ENCODE measurements around the gene BMF.
"Not testable (repeated sequence)": the region's sequence is repeated elsewhere in the genome, so short reads cannot be mapped to it uniquely, and the experiment has no call there.

The BMF gene

DNA sequence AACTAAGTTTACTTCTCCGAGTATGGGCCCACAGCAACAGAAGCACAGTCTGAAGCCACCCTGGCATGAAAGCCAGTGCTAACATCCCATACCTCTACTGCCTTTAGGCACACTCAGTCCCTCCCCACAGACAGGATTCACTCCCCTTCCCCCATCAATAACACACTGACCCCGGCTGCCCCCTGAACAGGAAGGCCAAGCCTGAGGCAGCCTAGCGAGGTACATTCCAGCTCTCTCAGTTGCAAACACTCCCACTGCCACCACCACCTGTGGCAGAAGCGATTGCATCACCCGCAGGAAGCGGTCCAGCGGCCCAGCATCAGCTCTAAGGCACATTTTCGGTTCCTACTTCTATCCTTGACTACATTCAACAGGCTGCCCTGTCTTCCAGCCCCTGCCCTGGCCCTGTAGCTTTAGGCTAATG, 7.0 kb upstream of the BMF start:
- Histone ChIP-seq H3K4me2 (ENCODE audit: low read length) (peak overlapping the region; percentile 85), H3K4me3 (ENCODE audit: low read length) (peak overlapping the region; percentile 65), H3F3A (ENCODE audit: control insufficient read depth, insufficient read depth) (peaks cover 8% of the 10 kb centered on the region; the same call in 1 of the 2 replicates), H3K36me3 (ENCODE audit: control insufficient read depth, low read length) (no peaks in the 10 kb centered on the region), H3K9me2 (replicated peaks; ENCODE audit: control insufficient read depth, low read length) (no peaks in the 10 kb centered on the region), H4K20me1 (ENCODE audit: control insufficient read depth, insufficient read depth, low read depth, low read length) (no peaks in the 10 kb centered on the region), H3K79me2 (ENCODE audit: control insufficient read depth, low read length) (no peaks in the 10 kb centered on the region), H3K4me1 (ENCODE audit: control insufficient read depth, low read length) (peaks cover 57% of the 10 kb centered on the region), H3K9me3 (ENCODE audit: control insufficient read depth, insufficient read depth, low read length) (no peaks in the 10 kb centered on the region), H3K27ac (ENCODE audit: low read depth, low read length) (peak overlapping the region; percentile 80), H3K27me3 (ENCODE audit: control insufficient read depth, low read length) (no peaks in the 10 kb centered on the region)
- TF ChIP-seq, protein P1, sequence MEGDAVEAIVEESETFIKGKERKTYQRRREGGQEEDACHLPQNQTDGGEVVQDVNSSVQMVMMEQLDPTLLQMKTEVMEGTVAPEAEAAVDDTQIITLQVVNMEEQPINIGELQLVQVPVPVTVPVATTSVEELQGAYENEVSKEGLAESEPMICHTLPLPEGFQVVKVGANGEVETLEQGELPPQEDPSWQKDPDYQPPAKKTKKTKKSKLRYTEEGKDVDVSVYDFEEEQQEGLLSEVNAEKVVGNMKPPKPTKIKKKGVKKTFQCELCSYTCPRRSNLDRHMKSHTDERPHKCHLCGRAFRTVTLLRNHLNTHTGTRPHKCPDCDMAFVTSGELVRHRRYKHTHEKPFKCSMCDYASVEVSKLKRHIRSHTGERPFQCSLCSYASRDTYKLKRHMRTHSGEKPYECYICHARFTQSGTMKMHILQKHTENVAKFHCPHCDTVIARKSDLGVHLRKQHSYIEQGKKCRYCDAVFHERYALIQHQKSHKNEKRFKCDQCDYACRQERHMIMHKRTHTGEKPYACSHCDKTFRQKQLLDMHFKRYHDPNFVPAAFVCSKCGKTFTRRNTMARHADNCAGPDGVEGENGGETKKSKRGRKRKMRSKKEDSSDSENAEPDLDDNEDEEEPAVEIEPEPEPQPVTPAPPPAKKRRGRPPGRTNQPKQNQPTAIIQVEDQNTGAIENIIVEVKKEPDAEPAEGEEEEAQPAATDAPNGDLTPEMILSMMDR (IDR thresholded peaks at IDR 0.05; ENCODE audit: low read depth, low read length, poor library complexity, severe bottlenecking), result no peak
- TF ChIP-seq EZH2phosphoT487 (IDR thresholded peaks at IDR 0.05; ENCODE audit: borderline replicate concordance, low read length), result no peak

DNA sequence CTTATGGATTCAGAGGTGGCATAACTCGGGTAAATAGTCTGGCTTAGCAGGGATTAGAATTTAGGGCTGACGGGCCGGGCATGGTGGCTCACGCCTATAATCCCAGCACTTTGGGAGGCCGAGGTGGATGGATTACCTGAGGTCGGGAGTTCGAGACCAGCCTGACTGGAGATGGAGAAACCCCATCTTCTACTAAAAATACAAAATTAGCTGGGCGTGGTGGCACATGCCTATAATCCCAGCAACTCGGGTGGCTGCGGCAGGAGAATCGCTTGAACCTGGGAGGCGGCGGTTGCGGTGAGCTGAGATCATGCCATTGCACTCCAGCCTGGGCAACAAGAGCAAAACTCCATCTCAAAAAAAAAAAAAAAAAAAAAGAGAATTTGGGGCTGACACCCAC, 6.4 kb upstream of the BMF start:
- peak overlapping the region; percentile 85 for H3K4me2 ChIP-seq (ENCODE audit: low read length)
- not testable (repeated sequence) for H3K79me2 ChIP-seq (ENCODE audit: control insufficient read depth, low read length); H3K36me3 ChIP-seq (ENCODE audit: control insufficient read depth, low read length); H3K9me2 ChIP-seq (replicated peaks; ENCODE audit: control insufficient read depth, low read length); H3F3A ChIP-seq (ENCODE audit: control insufficient read depth, insufficient read depth); H3K9me3 ChIP-seq (ENCODE audit: control insufficient read depth, insufficient read depth, low read length); H4K20me1 ChIP-seq (ENCODE audit: control insufficient read depth, insufficient read depth, low read depth, low read length); H3K27me3 ChIP-seq (ENCODE audit: control insufficient read depth, low read length)
- peaks cover 55% of the 10 kb centered on the region for H3K4me1 ChIP-seq (ENCODE audit: control insufficient read depth, low read length)
- peak overlapping the region; percentile 65 for H3K4me3 ChIP-seq (ENCODE audit: low read length)
- peak overlapping the region; percentile 80 for H3K27ac ChIP-seq (ENCODE audit: low read depth, low read length)

DNA sequence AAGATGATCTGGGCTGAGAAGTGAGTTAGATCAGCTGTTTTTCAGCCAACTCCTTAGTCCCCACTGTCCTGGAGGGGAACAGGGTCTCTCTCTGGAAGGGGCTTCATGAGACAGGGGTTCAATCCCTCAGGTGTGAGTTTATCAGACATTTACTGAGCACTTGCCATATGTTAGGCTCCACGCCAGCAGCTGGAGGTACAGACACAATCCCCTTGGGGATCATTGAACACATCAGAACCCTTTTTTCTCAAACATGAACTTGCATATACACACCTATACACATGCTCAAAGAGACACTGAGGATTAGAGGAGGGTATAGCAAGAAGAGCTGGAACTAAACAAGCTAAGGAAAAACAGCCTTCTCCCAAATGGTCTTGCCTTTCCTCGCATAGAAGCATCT, 5.5 kb upstream of the BMF start:
- no peaks in the 10 kb centered on the region for H3K9me2 ChIP-seq (replicated peaks; ENCODE audit: control insufficient read depth, low read length)
- H3K4me1 ChIP-seq (ENCODE audit: control insufficient read depth, low read length), result peaks cover 56% of the 10 kb centered on the region
- no peaks in the 10 kb centered on the region for H3K9me3 ChIP-seq (ENCODE audit: control insufficient read depth, insufficient read depth, low read length)
- H3K27ac ChIP-seq (ENCODE audit: low read depth, low read length), result no peak overlapping the region
- no peaks in the 10 kb centered on the region for H3K79me2 ChIP-seq (ENCODE audit: control insufficient read depth, low read length)
- 0 out of 2 replicates have a peak overlapping the region, but pooled peaks have one; percentile 13 for H3K4me3 ChIP-seq (ENCODE audit: low read length)
- peak overlapping the region; percentile 48 for H3K4me2 ChIP-seq (ENCODE audit: low read length)
- no peak for TF ChIP-seq EZH2phosphoT487 (IDR thresholded peaks at IDR 0.05; ENCODE audit: borderline replicate concordance, low read length)
- TF ChIP-seq, protein P1 (IDR thresholded peaks at IDR 0.05; ENCODE audit: low read depth, low read length, poor library complexity, severe bottlenecking), result no peak
- H4K20me1 ChIP-seq (ENCODE audit: control insufficient read depth, insufficient read depth, low read depth, low read length), result no peaks in the 10 kb centered on the region
- H3F3A ChIP-seq (ENCODE audit: control insufficient read depth, insufficient read depth), result peaks cover 8% of the 10 kb centered on the region; the same call in 1 of the 2 replicates
- H3K36me3 ChIP-seq (ENCODE audit: control insufficient read depth, low read length), result no peaks in the 10 kb centered on the region
- H3K27me3 ChIP-seq (ENCODE audit: control insufficient read depth, low read length), result no peaks in the 10 kb centered on the region

DNA sequence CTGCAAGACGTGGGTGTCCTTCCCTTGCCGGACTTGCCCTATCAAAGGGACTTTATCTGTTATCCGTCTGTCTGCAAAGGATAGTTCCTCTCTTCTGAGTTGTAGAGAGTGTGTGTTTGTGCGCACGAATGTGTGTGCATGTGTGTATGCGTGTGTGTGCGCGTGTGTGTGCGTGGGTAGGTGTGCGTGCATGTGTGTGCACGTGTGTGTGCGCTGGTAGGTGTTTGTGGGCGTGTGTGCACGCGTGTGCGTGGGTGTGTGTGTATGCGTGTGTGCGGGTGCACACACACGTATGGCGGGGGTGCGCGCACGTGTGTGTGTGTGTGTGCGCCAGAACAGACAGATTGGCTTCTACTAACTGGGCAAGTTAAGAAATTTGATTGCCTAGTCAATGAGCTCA, 4.1 kb upstream of the BMF start:
- Histone ChIP-seq H3K27ac (ENCODE audit: low read depth, low read length) (no peak overlapping the region), H3K4me3 (ENCODE audit: low read length) (no peak overlapping the region), H3K36me3 (ENCODE audit: control insufficient read depth, low read length) (no peaks in the 10 kb centered on the region), H3K4me1 (ENCODE audit: control insufficient read depth, low read length) (peaks cover 52% of the 10 kb centered on the region), H3K79me2 (ENCODE audit: control insufficient read depth, low read length) (peaks cover 8% of the 10 kb centered on the region), H3K9me2 (replicated peaks; ENCODE audit: control insufficient read depth, low read length) (no peaks in the 10 kb centered on the region), H4K20me1 (ENCODE audit: control insufficient read depth, insufficient read depth, low read depth, low read length) (no peaks in the 10 kb centered on the region), H3K27me3 (ENCODE audit: control insufficient read depth, low read length) (no peaks in the 10 kb centered on the region), H3K4me2 (ENCODE audit: low read length) (no peak overlapping the region), H3F3A (ENCODE audit: control insufficient read depth, insufficient read depth) (peaks cover 6% of the 10 kb centered on the region; the same call in 1 of the 2 replicates), H3K9me3 (ENCODE audit: control insufficient read depth, insufficient read depth, low read length) (no peaks in the 10 kb centered on the region)
- no peak for TF ChIP-seq EZH2phosphoT487 (IDR thresholded peaks at IDR 0.05; ENCODE audit: borderline replicate concordance, low read length)
- TF ChIP-seq, protein P1 (IDR thresholded peaks at IDR 0.05; ENCODE audit: low read depth, low read length, poor library complexity, severe bottlenecking), result no peak

Measured in DOHH2 (cell line).